Body of pancreas (tissue), 4 donors: Measurements from ENCODE around the gene NUDT3.

Experiments used
- CTCF ChIP-seq, 7 experiments: fragments of 450-650 bp in 4 of 7; fragments of 200-600 bp in 3 of 7; sonication (generic) in 3 of 7; IDR thresholded peaks; one replicate each; pipeline ENCODE4 v1.5.1; 2016 to 2019; ENCODE audit warnings: antibody characterized with exemption in 7 of 7
- POLR2A ChIP-seq, 3 donors: fragments of 450-650 bp; IDR thresholded peaks; one replicate each; pipeline ENCODE4 v1.6.1; 2016; ENCODE audit warnings: antibody characterized with exemption in 3 of 3, mild to moderate bottlenecking in 2 of 3

GRCh38 chr6:34346175-34347119, 46.0 kb downstream of the NUDT3 start:
- no peak for TF ChIP-seq CTCF (IDR thresholded peaks at IDR 0.05)
- TF ChIP-seq POLR2A (IDR thresholded peaks at IDR 0.05), result no peak
